Endothelial cell of umbilical vein (primary cell): ENCODE results near the gene POLR2H. TPM values are rescaled to one million over a fixed set of nuclear protein-coding genes. Genes with fewer than 3 reads are reported as not detected.

Source experiments
- BruUV-seq: library from RNA; stranded (reverse); fragments of 400-500 nt; replicated peaks from 2 replicates; lab custom pipeline; 2021; lab: Mats Ljungman, UMichigan
- CTCF ChIA-PET: fragments of 300-600, 350-600 bp; sonication (Branson Sonifier 250); formaldehyde crosslinking; loops from one replicate; lab custom pipeline; 2021; ENCODE audit warnings: antibody characterized with exemption, inconsistent platforms; lab: Charles Lee
- POLR2A ChIA-PET: fragments of 300-600, 350-600 bp; sonication (Branson Sonifier 250); formaldehyde crosslinking; loops from one replicate; lab custom pipeline; 2021; ENCODE audit warnings: antibody characterized with exemption, inconsistent platforms; lab: Charles Lee
- DNase-seq: peaks from one replicate; pipeline ENCODE4 v3.0.0-alpha.2; 2011; ENCODE audit warnings: low read depth, low spot score
- FAIRE-seq: peaks from 2 replicates; lab custom pipeline; 2011; peaks lifted over from hg19 to GRCh38; lab: Jason Lieb, UNC
- H2AFZ ChIP-seq: 2 replicates; pipeline ENCODE4 v1.6.0; 2012; ENCODE audit warnings: low read depth, low read length, control low read depth, inconsistent platforms
- H3K27ac ChIP-seq: 2 replicates; pipeline ENCODE4 v1.5.1; 2011; ENCODE audit warnings: low read depth, mild to moderate bottlenecking, control low read depth, low read length, moderate library complexity; ENCODE audit not compliant: insufficient read depth
- H3K27me3 ChIP-seq, 2 experiments: 2 replicates each; pipeline versions ENCODE4 v1.6.0 to v1.6.1; 2011; ENCODE audit warnings: low read length in 2 of 2, mixed read lengths in 1 of 2; ENCODE audit not compliant: control insufficient read depth in 2 of 2, insufficient read depth in 2 of 2
- H3K36me3 ChIP-seq, 2 experiments: 2 replicates in 1 of 2; 3 replicates in 1 of 2; pipeline ENCODE4 v1.5.1; 2011; ENCODE audit warnings: low read length in 2 of 2, mild to moderate bottlenecking in 1 of 2, moderate library complexity in 1 of 2; ENCODE audit not compliant: control insufficient read depth in 2 of 2, insufficient read depth in 2 of 2; ENCODE audit errors: extremely low read depth in 1 of 2
- H3K4me1 ChIP-seq: 3 replicates; pipeline ENCODE4 v1.5.1; 2011; ENCODE audit warnings: mild to moderate bottlenecking, low read length; ENCODE audit not compliant: control insufficient read depth, insufficient read depth; ENCODE audit errors: extremely low read depth
- H3K4me2 ChIP-seq: 2 replicates; pipeline ENCODE4 v1.6.1; 2011; ENCODE audit warnings: low read length, control low read depth, mixed read lengths; ENCODE audit not compliant: insufficient read depth
- H3K4me3 ChIP-seq, 3 experiments: fragments of 200-600 bp in 1 of 3; sonication (generic), shearing (Covaris generic) in 1 of 3; replicated peaks in 1 of 3; 2 replicates each; pipeline ENCODE4 v1.5.1; 2011 to 2016; ENCODE audit warnings: control low read depth in 3 of 3, low read length in 3 of 3, mild to moderate bottlenecking in 2 of 3, inconsistent platforms in 1 of 3, low read depth in 1 of 3, moderate library complexity in 1 of 3; ENCODE audit not compliant: insufficient read depth in 1 of 3
- H3K79me2 ChIP-seq: 2 replicates; pipeline ENCODE4 v1.6.0; 2012; ENCODE audit warnings: low read length, inconsistent platforms; ENCODE audit not compliant: control insufficient read depth, insufficient read depth
- H3K9ac ChIP-seq: replicated peaks from 2 replicates; pipeline ENCODE3; 2011; ENCODE audit warnings: low read length, control low read depth; ENCODE audit not compliant: insufficient read depth; ENCODE audit errors: extremely low read depth
- H3K9me1 ChIP-seq: replicated peaks from 3 replicates; pipeline ENCODE4 v1.6.0; 2011; ENCODE audit warnings: mild to moderate bottlenecking, low read length; ENCODE audit not compliant: control insufficient read depth, insufficient read depth; ENCODE audit errors: extremely low read depth
- H3K9me3 ChIP-seq: replicated peaks from 2 replicates; pipeline ENCODE4 v1.5.1; 2012; ENCODE audit warnings: low read length, inconsistent platforms; ENCODE audit not compliant: control insufficient read depth, insufficient read depth
- H4K20me1 ChIP-seq: replicated peaks from 2 replicates; pipeline ENCODE3; 2011; ENCODE audit warnings: mild to moderate bottlenecking, low read length; ENCODE audit not compliant: control insufficient read depth, insufficient read depth; ENCODE audit errors: extremely low read depth
- EZH2 ChIP-seq: IDR thresholded peaks from 2 replicates; pipeline ENCODE4 v1.6.1; 2012; ENCODE audit warnings: borderline replicate concordance, low read depth, mild to moderate bottlenecking, moderate library complexity, low read length, inconsistent platforms; ENCODE audit not compliant: severe bottlenecking
- FOS ChIP-seq: IDR thresholded peaks from 2 replicates; pipeline ENCODE4 v1.6.1; 2011; ENCODE audit warnings: mild to moderate bottlenecking, low read length, moderate library complexity, borderline replicate concordance; ENCODE audit not compliant: insufficient read depth
- GATA2 ChIP-seq: IDR thresholded peaks from 2 replicates; pipeline ENCODE4 v1.7.0; 2011; ENCODE audit warnings: low read depth, mild to moderate bottlenecking, moderate library complexity, mixed read lengths, low read length; ENCODE audit not compliant: insufficient read length, insufficient read depth
- JUN ChIP-seq: IDR thresholded peaks from 2 replicates; pipeline ENCODE4 v1.6.1; 2011; ENCODE audit warnings: borderline replicate concordance, low read depth; ENCODE audit not compliant: insufficient read length, insufficient read depth
- MYC ChIP-seq: IDR thresholded peaks from one replicate; pipeline ENCODE4 v1.6.1; 2011; ENCODE audit warnings: mild to moderate bottlenecking, low read depth, low read length
- POLR2A ChIP-seq: IDR thresholded peaks from 2 replicates; pipeline ENCODE4 v1.6.1; 2012; ENCODE audit warnings: low read depth, mild to moderate bottlenecking, control low read depth, low read length
- POLR2AphosphoS5 ChIP-seq: IDR thresholded peaks from 2 replicates; pipeline ENCODE4 v1.6.1; 2012; ENCODE audit warnings: low read depth, mild to moderate bottlenecking, control low read depth, low read length, moderate library complexity; ENCODE audit not compliant: insufficient read depth
- dilution Hi-C: fragments of 300-500 bp; cut with MboI; formaldehyde crosslinking; loops from one replicate; pipeline ENCODE4 v1.15.0; 2019; ENCODE audit warnings: low sequenced_read_pairs; ENCODE audit not compliant: extremely low pct_ligation_motif_present
- intact Hi-C: fragments of 100-400 bp; cut with micrococcal nuclease; formaldehyde crosslinking; loops from one replicate; pipeline ENCODE4 v1.10.0; 2022
- polyA plus RNA-seq, 4 experiments: library from polyadenylated mRNA; depleted of rRNA in 3 of 4; stranded (reverse) in 3 of 4; unstranded in 1 of 4; fragments of >200 nt; gene quantifications; 2 replicates each; pipeline versions ENCODE4 v1.2.1 to v1.2.3, GENCODE V29; 2011 to 2012; ENCODE audit warnings: missing spikeins in 1 of 4
- total RNA-seq: library from RNA; stranded (reverse); gene quantifications from 2 replicates; pipeline ENCODE4 v1.2.3, GENCODE V29; 2021
- TF ChIP-seq, protein P1 (sequence below): IDR thresholded peaks from 2 replicates; pipeline ENCODE4 v1.6.1; 2011; ENCODE audit not compliant: insufficient read depth, insufficient read length
- TF ChIP-seq, protein P2 (sequence below), 2 donors: IDR thresholded peaks; 1 replicate in 1 of 2; 2 replicates in 1 of 2; pipeline ENCODE4 v1.5.1; 2011; ENCODE audit warnings: low read length in 2 of 2, mild to moderate bottlenecking in 2 of 2, moderate library complexity in 2 of 2, control low read depth in 1 of 2, inconsistent platforms in 1 of 2, low read depth in 1 of 2; ENCODE audit not compliant: insufficient read depth in 1 of 2; ENCODE audit errors: extremely low read depth in 1 of 2

POLR2H gene
- total and polyA plus RNA-seq, 2 donors (not counting 3 experiments of a cell fraction or from before 2014, with no cell fraction given): 89.0 to 276 TPM

- intact Hi-C loops (no loop called here), dilution Hi-C loops (no loop called here)
- CTCF ChIA-PET: interaction anchor here (1.5 kb wide), 1 partner anchor 18 kb away, joined by 5 read pairs; no protein-coding TSS in a partner anchor
Observed at GRCh38 chr3:184359610-184360009, 1.9 kb upstream of the POLR2H start.

More at GRCh38 chr3:184359610-184360009, 1.9 kb upstream of the POLR2H start:
- BruUV-seq: no TSS peak
- H3K4me2 ChIP-seq: no peak overlapping the region
- TF ChIP-seq MYC (no peak), POLR2AphosphoS5 (no peak), GATA2 (no peak), JUN (no peak), POLR2A (no peak), EZH2 (no peak), FOS (no peak)
- TF ChIP-seq, protein P1, sequence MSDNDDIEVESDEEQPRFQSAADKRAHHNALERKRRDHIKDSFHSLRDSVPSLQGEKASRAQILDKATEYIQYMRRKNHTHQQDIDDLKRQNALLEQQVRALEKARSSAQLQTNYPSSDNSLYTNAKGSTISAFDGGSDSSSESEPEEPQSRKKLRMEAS: no peak
- TF ChIP-seq, protein P2, sequence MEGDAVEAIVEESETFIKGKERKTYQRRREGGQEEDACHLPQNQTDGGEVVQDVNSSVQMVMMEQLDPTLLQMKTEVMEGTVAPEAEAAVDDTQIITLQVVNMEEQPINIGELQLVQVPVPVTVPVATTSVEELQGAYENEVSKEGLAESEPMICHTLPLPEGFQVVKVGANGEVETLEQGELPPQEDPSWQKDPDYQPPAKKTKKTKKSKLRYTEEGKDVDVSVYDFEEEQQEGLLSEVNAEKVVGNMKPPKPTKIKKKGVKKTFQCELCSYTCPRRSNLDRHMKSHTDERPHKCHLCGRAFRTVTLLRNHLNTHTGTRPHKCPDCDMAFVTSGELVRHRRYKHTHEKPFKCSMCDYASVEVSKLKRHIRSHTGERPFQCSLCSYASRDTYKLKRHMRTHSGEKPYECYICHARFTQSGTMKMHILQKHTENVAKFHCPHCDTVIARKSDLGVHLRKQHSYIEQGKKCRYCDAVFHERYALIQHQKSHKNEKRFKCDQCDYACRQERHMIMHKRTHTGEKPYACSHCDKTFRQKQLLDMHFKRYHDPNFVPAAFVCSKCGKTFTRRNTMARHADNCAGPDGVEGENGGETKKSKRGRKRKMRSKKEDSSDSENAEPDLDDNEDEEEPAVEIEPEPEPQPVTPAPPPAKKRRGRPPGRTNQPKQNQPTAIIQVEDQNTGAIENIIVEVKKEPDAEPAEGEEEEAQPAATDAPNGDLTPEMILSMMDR (IDR thresholded peaks at IDR 0.05; ENCODE audit: extremely low read depth in 1 of 2, insufficient read depth in 1 of 2, low read depth in 1 of 2, low read length in 2 of 2): no peak
- H3K9me1 ChIP-seq: no peaks in the 10 kb centered on the region
- H3K9me3 ChIP-seq: no peaks in the 10 kb centered on the region
- FAIRE-seq: no peak
- peaks cover 12% of the 10 kb centered on the region for H3K4me1 ChIP-seq
- H3K4me3 ChIP-seq: no peak overlapping the region
- no peak overlapping the region for H2AFZ ChIP-seq
- H4K20me1 ChIP-seq: no peaks in the 10 kb centered on the region
- peaks cover 0 to 1% of the 10 kb centered on the region in 2 experiments for H3K36me3 ChIP-seq
- no peaks in the 10 kb centered on the region for H3K27me3 ChIP-seq
- H3K27ac ChIP-seq: no peak overlapping the region
- H3K9ac ChIP-seq: no peak overlapping the region
- POLR2A ChIA-PET: no interaction called here
- peaks cover 14% of the 10 kb centered on the region for H3K79me2 ChIP-seq
- DNase-seq: no peak
